Activated CD4-positive, alpha-beta T cell treated with anti-CD3 and anti-CD28 coated beads, Interleukin-2, amount 10 ng/mL, durations not matched to agents 7 days and 5 days (primary cell): Measurements from ENCODE around the gene DRGX. TPM values are rescaled to one million over a fixed set of nuclear protein-coding genes. Genes with fewer than 3 reads are reported as not detected.

ENCODE experiments used
- CTCF ChIA-PET: fragments of 350-600 bp; sonication (Branson Sonifier 250); formaldehyde crosslinking; loops from one replicate; lab custom pipeline; 2021; ENCODE audit warnings: antibody characterized with exemption; lab: Charles Lee
- POLR2A ChIA-PET: fragments of 350-600 bp; sonication (Branson Sonifier 250); formaldehyde crosslinking; loops from one replicate; lab custom pipeline; 2021; ENCODE audit warnings: antibody characterized with exemption; lab: Charles Lee
- DNase-seq: peaks from one replicate; pipeline ENCODE4 v3.0.0-alpha.2; 2020
- H3K27ac Mint-ChIP-seq: one replicate; pipeline ENCODE4 v1.8.0; 2021; ENCODE audit warnings: mild to moderate bottlenecking, moderate library complexity, mixed read lengths
- H3K27me3 Mint-ChIP-seq: one replicate; pipeline ENCODE4 v1.8.0; 2021; ENCODE audit warnings: mixed read lengths
- H3K36me3 Mint-ChIP-seq: one replicate; pipeline ENCODE4 v1.8.0; 2021; ENCODE audit warnings: low read depth, mixed read lengths
- H3K4me1 Mint-ChIP-seq: one replicate; pipeline ENCODE4 v1.8.0; 2021; ENCODE audit warnings: mixed read lengths
- H3K4me3 Mint-ChIP-seq: one replicate; pipeline ENCODE4 v1.8.0; 2021; ENCODE audit warnings: mild to moderate bottlenecking, moderate library complexity, mixed read lengths
- H3K9me3 Mint-ChIP-seq: one replicate; pipeline ENCODE4 v1.8.0; 2021; ENCODE audit warnings: mixed read lengths
- total RNA-seq, 2 experiments: library from RNA; stranded (reverse); gene quantifications; one replicate each; pipeline ENCODE4 v1.2.3, GENCODE V29; 2021

The DRGX gene
- total RNA-seq, 2 experiments from 2014 or later = not detected

DNA sequence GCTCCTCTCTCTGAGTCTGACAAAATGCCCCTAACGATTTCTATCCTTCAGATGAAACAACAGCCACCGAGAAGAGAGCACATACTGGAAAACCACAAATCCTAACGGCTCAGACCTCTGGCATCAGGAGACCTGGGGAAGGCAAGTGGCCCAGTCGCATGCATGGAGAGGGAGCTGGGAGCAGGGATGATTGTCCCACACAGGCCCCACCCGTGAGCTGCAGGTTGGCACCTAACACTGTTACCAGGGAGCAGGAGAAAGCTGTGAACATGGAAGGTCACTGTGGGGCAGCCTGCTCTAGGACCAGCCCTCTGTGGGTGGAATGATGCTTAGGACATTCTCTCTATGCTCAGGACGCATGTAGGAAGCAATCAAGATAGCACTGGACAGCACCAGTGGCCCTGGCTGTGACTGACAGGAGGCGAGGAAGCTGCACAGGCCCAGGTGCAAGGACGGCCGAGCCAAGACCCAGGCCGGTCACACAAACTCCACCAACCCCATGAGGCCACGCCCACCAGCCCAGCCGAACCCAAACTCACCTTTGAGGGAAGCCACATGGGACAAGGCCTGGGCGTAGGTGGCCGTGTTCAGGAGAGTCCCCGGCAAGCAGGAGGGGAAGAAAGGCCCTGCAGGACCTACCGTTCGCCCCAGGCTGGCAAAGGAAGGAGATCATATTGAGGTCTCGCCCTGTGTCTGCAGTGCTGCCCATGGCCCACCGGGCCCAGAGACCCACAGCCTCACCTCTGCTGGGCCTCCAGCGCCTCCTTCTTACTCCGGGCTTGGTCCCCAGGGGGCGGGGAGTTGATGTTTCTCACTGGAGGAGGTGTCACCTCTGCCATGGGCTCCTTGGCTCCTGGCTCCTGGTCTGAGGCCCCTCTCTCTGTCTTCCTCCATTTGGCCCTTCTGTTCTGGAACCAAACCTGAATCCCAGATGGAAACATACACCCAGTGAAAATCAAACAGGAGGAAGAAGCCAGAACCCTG is 9.7 kb downstream of the DRGX start:
- ChIA-PET CTCF (no interaction called here), POLR2A (no interaction called here)
- no peaks in the 10 kb centered on the region for H3K9me3 Mint-ChIP-seq
- H3K27me3 Mint-ChIP-seq = peaks cover 7% of the 10 kb centered on the region
- no peaks in the 10 kb centered on the region for H3K36me3 Mint-ChIP-seq
- no peak overlapping the region for H3K27ac Mint-ChIP-seq
- H3K4me3 Mint-ChIP-seq = no peak overlapping the region
- H3K4me1 Mint-ChIP-seq = no peaks in the 10 kb centered on the region
- DNase-seq = no peak

DNA sequence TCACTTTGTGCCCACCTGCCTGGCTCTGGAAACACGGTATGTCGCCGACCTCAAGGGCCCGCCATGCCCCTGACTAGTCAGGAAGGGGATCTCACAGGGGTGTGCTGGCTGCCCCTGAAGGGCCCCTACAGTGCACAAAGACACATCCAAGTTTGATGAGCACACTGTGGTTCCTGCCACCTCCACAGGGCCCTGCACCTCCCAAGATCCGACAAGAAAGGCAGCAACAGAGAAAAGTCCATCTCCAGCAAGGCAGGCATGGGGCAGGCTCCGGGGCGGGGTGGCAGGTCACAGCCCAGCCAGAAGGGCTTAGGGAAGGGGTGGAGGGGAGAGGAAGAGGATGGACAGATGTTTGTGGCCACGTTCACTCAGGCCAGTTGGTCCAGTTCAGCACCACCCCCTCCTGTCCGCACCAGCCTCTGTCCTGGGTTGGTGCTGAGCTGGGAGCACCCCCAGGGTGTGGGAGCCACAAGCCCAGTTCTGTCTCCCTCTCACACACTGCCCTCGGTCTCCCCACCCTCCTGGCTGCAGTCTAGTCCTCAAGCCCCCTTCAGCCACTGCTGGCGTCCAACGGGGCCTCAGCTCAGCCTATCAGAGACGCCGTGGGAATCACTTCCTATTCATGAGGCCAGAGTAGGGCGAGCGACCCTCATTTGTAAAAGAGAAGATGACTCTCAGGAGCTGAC is 11.5 kb downstream of the DRGX start:
- Mint-ChIP-seq H3K9me3 (no peaks in the 10 kb centered on the region), H3K4me1 (no peaks in the 10 kb centered on the region), H3K27me3 (no peaks in the 10 kb centered on the region), H3K36me3 (no peaks in the 10 kb centered on the region), H3K27ac (no peak overlapping the region), H3K4me3 (no peak overlapping the region)
- ChIA-PET POLR2A (no interaction called here), CTCF (no interaction called here)
- DNase-seq = no peak

DNA sequence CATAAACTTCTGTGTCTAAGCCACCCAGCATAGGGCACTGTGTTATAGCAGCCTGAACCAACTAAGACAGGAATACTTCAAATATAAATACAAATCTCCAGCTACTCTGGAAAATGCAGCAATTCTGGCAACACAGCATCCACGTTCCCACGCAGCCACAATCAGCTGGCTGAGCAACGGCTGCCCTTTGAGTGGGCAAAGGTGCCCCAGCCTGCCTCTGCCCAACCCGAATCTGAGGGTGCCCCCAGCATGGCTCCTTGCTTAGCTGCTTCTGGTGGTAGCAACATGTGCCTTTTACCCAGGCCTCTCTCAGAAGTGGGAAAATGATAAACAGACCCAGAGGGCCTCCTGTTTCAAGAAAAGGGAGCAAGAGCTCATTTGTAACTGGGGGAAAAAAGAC is 12.0 kb downstream of the DRGX start:
- H3K27ac Mint-ChIP-seq = no peak overlapping the region
- no peaks in the 10 kb centered on the region for H3K27me3 Mint-ChIP-seq
- CTCF ChIA-PET = no interaction called here
- H3K4me1 Mint-ChIP-seq = no peaks in the 10 kb centered on the region
- no peaks in the 10 kb centered on the region for H3K9me3 Mint-ChIP-seq
- POLR2A ChIA-PET = no interaction called here
- no peaks in the 10 kb centered on the region for H3K36me3 Mint-ChIP-seq
- DNase-seq = no peak
- no peak overlapping the region for H3K4me3 Mint-ChIP-seq

DNA sequence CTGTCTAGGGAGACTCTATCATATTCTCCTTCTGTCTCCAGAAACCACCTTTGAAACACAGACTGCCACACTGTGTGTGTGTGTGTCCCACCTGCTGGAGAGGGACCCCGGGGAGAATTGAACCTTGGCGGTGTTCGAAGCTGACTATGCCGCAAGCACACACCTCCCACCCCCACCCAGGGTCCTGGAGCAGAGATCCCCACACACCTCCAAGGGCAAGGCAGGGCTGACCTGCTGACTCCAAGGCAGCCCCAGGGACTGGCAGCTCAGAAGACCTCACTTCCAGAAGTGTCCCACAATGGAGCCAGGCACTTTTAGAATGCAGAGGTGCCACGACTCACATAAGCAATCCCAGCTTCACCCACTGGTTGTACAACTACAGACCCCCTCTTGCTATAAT is 13.1 kb downstream of the DRGX start:
- ChIA-PET POLR2A (no interaction called here), CTCF (no interaction called here)
- Mint-ChIP-seq H3K27me3 (no peaks in the 10 kb centered on the region), H3K36me3 (no peaks in the 10 kb centered on the region), H3K4me1 (no peaks in the 10 kb centered on the region), H3K27ac (no peak overlapping the region), H3K4me3 (no peak overlapping the region), H3K9me3 (no peaks in the 10 kb centered on the region)
- no peak for DNase-seq

DNA sequence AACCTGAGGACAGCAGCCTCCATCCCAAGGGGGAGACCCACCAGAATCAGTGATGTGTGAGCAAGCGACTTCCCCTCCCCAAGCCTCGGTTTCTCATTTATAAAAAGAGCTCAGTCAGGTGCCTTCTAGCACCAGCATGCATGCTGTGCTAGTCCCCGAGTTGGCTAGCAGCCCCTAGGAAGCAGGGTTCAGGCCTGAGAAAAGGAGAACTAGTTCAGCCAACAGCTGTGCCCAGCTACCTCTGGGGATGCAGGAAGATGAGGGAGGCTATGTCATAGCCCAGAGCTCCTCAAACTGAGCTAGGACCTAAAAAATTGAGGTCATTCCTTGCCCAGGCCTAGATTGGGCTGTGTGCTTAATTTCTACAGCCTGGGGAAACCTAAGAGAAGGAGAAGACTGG is 13.7 kb downstream of the DRGX start:
- Mint-ChIP-seq H3K4me1 (no peaks in the 10 kb centered on the region), H3K36me3 (no peaks in the 10 kb centered on the region), H3K4me3 (no peak overlapping the region), H3K9me3 (no peaks in the 10 kb centered on the region), H3K27me3 (no peaks in the 10 kb centered on the region), H3K27ac (no peak overlapping the region)
- no peak for DNase-seq
- POLR2A ChIA-PET = no interaction called here
- CTCF ChIA-PET = no interaction called here

DNA sequence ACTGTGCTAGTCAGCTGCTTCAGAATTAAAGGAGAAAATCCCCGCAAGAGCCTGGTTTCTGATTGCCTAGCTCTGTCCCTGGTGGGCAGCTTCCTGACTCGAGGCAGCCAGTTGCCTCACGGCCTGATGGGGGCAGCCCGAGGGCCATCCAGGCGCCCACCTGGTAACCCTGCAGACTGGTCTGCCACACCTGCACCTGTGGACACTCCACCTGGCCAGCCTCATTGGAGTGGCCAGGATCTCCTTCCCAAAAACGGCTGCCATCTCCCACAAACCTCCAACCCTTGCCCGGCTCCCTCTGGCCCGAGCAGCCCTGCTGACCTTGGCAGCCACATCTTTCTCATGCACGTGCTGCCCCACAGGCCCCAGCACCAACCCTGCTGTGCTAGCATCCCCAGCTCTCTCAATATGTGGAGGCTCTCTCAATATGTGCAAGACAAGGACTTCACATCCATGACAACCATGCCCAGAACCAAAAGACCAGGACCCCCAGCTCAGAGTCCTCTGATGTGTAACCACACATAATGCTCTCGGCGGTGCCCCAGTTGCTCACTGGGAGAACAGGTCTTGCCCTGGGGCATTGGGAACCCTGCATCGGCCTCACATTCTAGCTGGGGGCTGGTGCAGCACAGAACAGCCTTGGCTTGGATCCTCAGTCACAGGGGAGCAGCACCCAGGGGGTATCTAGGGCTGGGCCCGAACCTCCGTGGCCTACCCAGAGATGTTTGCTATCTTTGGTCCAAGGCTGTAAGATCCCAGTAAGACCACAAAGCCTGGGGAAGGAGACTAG is 14.6 kb downstream of the DRGX start:
- Mint-ChIP-seq H3K4me3 (no peak overlapping the region), H3K9me3 (no peaks in the 10 kb centered on the region), H3K27ac (no peak overlapping the region), H3K36me3 (no peaks in the 10 kb centered on the region), H3K4me1 (no peaks in the 10 kb centered on the region), H3K27me3 (no peaks in the 10 kb centered on the region)
- no peak for DNase-seq
- ChIA-PET CTCF (no interaction called here), POLR2A (no interaction called here)

DNA sequence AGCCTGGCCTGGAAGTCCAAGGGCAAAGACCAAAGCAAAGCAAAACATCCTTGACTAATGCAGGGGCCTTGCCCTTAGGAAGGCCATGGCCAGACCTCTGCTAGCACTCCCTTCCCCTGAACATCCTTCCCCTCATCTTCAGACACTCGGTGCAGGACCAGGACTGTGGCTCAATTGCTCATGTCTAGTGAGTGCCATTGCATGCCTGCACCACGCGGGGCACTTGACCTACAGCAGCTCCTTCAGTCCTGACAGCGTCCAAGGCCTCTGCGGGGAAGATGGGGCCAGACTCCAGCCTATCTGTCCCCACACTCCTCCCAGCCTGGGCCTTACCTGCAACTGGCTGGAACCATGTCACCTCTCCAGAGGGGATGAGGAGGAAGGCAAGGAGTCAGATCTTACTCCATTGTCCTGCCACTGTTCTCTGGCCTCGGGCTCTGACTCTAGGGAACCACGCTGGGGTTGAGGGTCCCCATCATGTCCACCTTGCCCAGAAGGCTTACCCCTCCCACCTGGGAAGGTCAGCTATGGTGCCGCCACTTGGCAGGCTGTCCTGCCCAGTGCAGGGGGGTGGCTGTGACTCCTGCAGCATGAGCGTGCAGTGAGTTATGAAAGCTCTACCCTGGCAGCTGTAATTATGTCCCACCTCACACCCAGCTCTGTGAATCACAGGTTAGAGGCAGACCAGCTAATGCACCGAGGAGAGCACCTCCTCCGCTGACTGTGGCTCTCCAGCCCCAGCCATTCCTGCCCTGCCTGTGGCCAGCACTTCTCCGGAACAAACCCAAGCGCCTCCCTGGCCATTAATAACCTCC is 16.1 kb downstream of the DRGX start:
- POLR2A ChIA-PET = no interaction called here
- Mint-ChIP-seq H3K36me3 (no peaks in the 10 kb centered on the region), H3K4me1 (no peaks in the 10 kb centered on the region), H3K27me3 (no peaks in the 10 kb centered on the region), H3K27ac (no peak overlapping the region), H3K9me3 (no peaks in the 10 kb centered on the region), H3K4me3 (no peak overlapping the region)
- DNase-seq = no peak
- CTCF ChIA-PET = no interaction called here

DNA sequence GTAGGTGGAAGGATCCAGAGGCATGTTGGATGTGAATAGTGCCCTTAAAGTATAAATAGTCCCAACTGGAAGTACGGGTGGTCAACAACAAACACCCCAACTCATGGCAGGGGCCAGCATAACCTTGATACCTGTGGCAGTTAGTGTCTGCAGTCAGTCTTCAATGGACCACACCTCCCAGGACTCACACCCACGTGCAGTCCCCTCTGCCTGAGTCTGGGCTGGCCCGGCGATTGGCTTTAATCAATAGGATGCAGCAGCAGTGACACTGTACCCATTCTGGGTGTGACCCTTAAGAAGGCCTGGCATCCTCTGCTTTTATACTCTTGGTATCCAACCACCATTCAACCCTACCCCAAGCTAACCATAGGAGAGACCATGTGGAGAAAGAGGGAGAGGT is 18.6 kb downstream of the DRGX start:
- no peak overlapping the region for H3K4me3 Mint-ChIP-seq

DNA sequence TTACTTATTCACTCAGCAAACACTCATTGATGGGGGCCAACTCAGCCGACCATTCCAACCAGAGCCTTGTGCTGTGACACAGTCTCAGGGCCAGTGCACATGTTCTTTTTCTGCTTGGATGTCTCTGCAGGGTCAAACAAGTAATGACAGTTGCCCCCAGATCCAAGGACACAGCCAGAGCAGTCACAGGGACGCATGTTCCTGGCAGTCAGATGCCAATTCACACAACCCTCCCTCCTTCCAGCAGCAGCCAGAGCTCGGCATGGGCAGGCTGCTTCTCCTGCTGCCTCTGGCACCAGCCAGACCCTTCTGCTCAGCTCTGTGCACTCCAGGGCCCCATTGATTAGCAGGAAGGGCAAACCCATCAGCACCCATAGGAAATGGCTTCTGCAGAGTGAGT is 20.3 kb downstream of the DRGX start:
- no peaks in the 10 kb centered on the region for H3K9me3 Mint-ChIP-seq
- no peaks in the 10 kb centered on the region for H3K27me3 Mint-ChIP-seq
- no peak for DNase-seq
- CTCF ChIA-PET = no interaction called here
- no peak overlapping the region for H3K27ac Mint-ChIP-seq
- no peak overlapping the region for H3K4me3 Mint-ChIP-seq
- no peaks in the 10 kb centered on the region for H3K4me1 Mint-ChIP-seq
- no peaks in the 10 kb centered on the region for H3K36me3 Mint-ChIP-seq
- POLR2A ChIA-PET = no interaction called here

More for the DNA sequence above, 18.6 kb downstream of the DRGX start:
- no peaks in the 10 kb centered on the region for H3K9me3 Mint-ChIP-seq
- no peaks in the 10 kb centered on the region for H3K4me1 Mint-ChIP-seq
- ChIA-PET CTCF (no interaction called here), POLR2A (no interaction called here)
- no peak overlapping the region for H3K27ac Mint-ChIP-seq
- no peak for DNase-seq
- no peaks in the 10 kb centered on the region for H3K27me3 Mint-ChIP-seq
- no peaks in the 10 kb centered on the region for H3K36me3 Mint-ChIP-seq

DNA sequence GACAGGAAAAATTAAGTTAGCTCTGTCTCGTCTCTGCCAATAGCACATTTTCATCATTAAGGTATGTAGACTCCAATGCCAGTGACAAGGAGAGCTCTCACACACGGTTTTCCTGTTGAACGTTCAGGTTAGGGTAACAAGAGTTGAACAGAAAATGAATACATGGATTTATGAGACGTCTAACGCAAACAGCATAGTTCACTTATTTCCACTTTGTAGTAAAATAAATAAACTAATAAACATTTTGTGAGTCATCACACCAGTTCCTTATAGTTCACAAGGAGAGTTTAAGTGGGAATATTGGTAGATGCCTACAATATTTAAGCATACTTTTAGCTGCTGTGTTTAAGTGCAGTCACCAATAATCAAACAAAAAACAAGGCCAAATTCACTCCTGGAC is 21.1 kb downstream of the DRGX start:
- Mint-ChIP-seq H3K27me3 (no peaks in the 10 kb centered on the region), H3K36me3 (no peaks in the 10 kb centered on the region), H3K9me3 (no peaks in the 10 kb centered on the region), H3K4me1 (no peaks in the 10 kb centered on the region), H3K4me3 (no peak overlapping the region), H3K27ac (no peak overlapping the region)
- ChIA-PET CTCF (no interaction called here), POLR2A (no interaction called here)
- no peak for DNase-seq

DNA sequence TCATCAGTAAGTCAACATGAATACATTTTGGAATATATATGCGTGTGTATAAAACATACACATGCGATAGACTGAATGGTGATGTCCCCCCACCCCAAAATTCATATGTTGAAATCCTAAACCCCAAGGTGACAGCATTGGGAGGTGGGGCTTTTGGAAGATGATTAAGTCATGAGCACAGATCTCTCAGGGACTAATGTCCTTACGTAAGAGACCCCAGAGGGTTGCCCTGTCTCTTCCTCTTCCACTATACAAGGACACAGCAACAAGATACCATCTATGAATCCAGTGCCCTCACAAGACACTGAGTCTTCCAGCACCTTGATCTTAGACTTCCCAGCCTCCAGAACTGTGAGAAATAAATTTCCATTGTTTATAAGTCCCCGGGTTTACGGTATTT is 22.5 kb downstream of the DRGX start:
- Mint-ChIP-seq H3K9me3 (no peaks in the 10 kb centered on the region), H3K4me3 (no peak overlapping the region), H3K27ac (no peak overlapping the region), H3K27me3 (no peaks in the 10 kb centered on the region), H3K36me3 (no peaks in the 10 kb centered on the region), H3K4me1 (no peaks in the 10 kb centered on the region)
- ChIA-PET CTCF (no interaction called here), POLR2A (no interaction called here)
- no peak for DNase-seq

DNA sequence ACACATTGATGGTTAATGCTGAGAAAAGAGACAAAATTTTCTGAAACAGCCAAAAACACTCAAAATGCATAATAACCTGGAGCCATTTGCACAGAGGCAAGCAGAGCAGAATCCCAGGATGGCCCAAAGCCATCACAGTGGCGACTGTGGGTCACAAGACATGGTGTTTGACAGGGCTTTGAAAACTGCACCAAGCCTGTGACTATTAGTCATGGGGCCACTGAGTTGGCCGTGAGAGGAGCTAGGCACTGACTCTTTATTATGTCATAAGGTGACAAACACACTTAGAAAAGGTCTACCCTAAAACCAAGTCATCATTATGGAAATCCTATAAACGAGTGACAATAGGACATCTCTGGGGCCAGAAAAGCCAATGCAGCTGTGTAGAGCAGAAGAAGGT is 23.9 kb downstream of the DRGX start:
- H3K9me3 Mint-ChIP-seq = no peaks in the 10 kb centered on the region
- POLR2A ChIA-PET = no interaction called here

More for the DNA sequence above, 23.9 kb downstream of the DRGX start:
- no peaks in the 10 kb centered on the region for H3K4me1 Mint-ChIP-seq
- H3K4me3 Mint-ChIP-seq = no peak overlapping the region
- CTCF ChIA-PET = no interaction called here
- no peak overlapping the region for H3K27ac Mint-ChIP-seq
- H3K27me3 Mint-ChIP-seq = no peaks in the 10 kb centered on the region
- no peak for DNase-seq
- no peaks in the 10 kb centered on the region for H3K36me3 Mint-ChIP-seq
